SK-N-SH (cell line): ENCODE data around the gene HDAC7.

Experiments
- CTCF ChIP-seq: fragments of 200-600 bp; sonication (generic); IDR thresholded peaks from 2 replicates; pipeline ENCODE4 v1.6.1; 2017; ENCODE audit warnings: antibody characterized with exemption, mild to moderate bottlenecking, moderate library complexity
- GABPA ChIP-seq: IDR thresholded peaks from 2 replicates; pipeline ENCODE4 v1.4.0; 2012; ENCODE audit warnings: low read depth, mild to moderate bottlenecking
- SMC3 ChIP-seq: IDR thresholded peaks from 2 replicates; pipeline ENCODE4 v1.6.1; 2012; ENCODE audit warnings: low read depth, low read length, improper control_type of control experiment
- TCF12 ChIP-seq: IDR thresholded peaks from 2 replicates; pipeline ENCODE4 v1.4.0; 2012
- TEAD4 ChIP-seq: IDR thresholded peaks from 2 replicates; pipeline ENCODE4 v1.4.0; 2012; ENCODE audit warnings: mild to moderate bottlenecking, borderline replicate concordance; ENCODE audit not compliant: insufficient read depth

- no peak for TF ChIP-seq SMC3
- TF ChIP-seq TEAD4 = no peak
- TF ChIP-seq TCF12 = no peak
- TF ChIP-seq GABPA = no peak
- no peak for TF ChIP-seq CTCF
Measured at GRCh38 chr12:47798382-47798948, 21.2 kb downstream of the HDAC7 start.
